KBM-7 (cell line): ENCODE measurements around the gene AGPAT3.

ENCODE experiments used
- DNase-seq: peaks from one replicate; pipeline ENCODE4 v3.0.0-alpha.2; 2015
- in situ Hi-C: fragments of 300-500 bp; cut with MboI; formaldehyde crosslinking; loops from 2 replicates; pipeline ENCODE4 v1.14.3; 2020; ENCODE audit warnings: low sequenced_read_pairs, low pct_unique_long_range_greater_than_20kb, mixed read lengths

AGPAT3 gene

DNA sequence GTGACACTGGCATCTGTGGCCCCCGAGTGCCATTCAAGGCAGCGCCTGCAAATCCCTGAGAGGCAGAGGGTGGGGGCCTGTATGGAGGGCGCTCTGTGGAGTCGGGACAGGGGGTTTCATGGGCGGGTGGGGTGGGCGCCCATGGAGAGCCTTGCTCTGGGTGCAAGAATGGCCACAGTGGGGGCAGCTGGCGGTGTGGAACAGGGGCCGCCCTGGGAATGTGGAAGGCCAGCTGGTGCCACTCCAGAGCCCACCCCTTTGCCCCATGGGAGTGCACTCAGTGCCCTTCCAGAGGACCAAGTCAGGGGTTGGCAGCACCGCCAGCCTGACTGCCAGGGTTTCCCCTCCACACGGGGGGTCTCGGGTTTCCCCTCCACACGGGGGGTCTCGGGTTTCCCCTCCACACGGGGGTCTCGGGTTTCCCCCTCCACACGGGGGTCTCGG, 92.1 kb downstream of the AGPAT3 start:
- no peak for DNase-seq
- in situ Hi-C loops = no loop called here

DNA sequence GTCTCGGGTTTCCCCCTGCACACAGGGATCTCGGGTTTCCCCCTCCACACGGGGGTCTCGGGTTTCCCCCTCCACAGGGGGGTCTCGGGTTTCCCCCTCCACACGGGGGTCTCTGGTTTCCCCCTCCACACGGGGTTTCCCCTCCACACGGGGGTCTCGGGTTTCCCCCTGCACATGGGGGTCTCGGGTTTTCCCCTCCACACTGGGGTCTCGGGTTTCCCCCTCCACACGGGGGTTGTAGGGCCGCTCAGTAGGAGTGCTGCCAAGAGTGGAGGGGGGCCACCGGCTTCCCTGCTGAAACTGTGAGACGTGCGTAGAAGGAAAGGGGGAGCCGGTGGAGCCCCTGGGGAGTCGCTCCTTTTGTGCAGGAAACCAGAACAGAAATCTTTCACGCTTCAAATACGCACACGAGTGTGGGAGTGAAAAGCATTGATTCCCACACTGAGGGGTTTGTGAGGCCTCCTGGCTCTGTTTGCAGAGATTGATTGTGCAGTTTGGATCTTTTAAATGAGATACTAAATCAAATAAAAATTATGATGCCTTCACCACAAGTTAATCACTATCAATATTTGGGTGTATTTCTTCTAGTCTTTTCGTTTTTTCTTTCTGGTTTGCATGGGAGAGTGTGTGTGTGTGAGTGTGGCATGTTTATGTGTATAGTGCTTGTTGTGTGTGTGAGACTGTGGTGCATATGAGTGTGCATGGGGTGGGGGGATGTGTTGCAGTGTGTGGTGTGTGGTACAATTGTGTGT, 92.8 kb downstream of the AGPAT3 start:
- no peak for DNase-seq
- in situ Hi-C loops = no loop called here

GRCh38 chr21:43958364-43959158, 93.5 kb downstream of the AGPAT3 start:
- in situ Hi-C loops = no loop called here
- DNase-seq = no peak

DNA sequence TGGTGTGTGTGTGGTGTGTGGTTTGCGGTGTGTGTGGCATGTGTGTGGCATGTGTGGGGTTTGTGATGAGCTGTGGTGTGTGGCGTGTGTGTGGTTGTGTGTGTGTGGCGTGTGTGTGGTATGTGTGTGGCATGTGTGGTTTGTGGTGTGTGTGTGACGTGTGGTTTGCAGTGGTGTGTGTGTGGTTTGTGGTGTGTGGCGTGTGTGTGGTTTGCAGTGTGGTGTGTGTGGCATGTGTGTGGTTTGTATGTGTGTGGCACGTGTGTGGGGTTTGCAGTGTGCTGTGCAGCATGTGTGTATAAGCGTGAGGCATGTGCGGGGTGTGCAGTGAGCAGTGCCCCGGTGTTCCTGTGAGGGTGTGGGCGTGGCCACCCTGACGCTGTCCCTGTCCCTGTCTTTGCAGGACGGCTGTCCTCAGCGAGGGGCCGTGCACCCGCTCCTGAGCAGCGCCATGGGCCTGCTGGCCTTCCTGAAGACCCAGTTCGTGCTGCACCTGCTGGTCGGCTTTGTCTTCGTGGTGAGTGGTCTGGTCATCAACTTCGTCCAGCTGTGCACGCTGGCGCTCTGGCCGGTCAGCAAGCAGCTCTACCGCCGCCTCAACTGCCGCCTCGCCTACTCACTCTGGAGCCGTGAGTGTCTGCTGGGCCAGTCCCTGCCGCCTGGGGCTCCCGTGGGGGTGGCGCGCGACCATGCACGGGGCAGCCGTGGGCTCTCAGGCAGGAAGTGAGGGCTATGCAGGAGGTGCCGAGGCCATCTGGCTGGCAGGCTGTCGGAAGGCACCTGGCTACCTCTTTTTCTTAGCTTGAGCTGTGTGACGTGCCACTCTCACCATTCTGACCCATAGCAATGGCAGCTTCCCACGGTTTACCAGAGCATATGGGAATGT, 94.5 kb downstream of the AGPAT3 start:
- no peak for DNase-seq
- in situ Hi-C loops = no loop called here

DNA sequence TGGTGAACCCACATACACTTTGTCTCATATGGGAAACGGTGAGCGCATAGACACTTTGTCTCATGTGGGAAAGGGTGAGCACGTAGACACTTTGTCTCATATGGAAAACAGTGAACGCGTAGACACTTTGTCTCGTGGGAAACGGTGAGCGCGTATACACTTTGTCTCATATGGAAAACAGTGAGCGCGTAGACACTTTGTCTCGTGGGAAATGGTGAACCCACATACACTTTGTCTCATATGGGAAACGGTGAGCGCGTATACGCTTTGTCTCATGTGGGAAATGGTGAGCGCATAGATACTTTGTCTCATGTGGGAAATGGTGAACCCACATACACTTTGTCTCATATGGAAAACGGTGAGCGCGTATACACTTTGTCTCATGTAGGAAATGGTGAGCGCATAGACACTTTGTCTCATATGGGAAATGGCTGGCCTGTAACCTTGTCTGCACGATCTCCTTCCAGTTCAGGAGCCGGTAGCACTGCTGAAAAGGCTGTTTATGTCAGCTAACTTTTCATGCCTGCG, 96.4 kb downstream of the AGPAT3 start:
- DNase-seq = no peak
- in situ Hi-C loops = no loop called here

DNA sequence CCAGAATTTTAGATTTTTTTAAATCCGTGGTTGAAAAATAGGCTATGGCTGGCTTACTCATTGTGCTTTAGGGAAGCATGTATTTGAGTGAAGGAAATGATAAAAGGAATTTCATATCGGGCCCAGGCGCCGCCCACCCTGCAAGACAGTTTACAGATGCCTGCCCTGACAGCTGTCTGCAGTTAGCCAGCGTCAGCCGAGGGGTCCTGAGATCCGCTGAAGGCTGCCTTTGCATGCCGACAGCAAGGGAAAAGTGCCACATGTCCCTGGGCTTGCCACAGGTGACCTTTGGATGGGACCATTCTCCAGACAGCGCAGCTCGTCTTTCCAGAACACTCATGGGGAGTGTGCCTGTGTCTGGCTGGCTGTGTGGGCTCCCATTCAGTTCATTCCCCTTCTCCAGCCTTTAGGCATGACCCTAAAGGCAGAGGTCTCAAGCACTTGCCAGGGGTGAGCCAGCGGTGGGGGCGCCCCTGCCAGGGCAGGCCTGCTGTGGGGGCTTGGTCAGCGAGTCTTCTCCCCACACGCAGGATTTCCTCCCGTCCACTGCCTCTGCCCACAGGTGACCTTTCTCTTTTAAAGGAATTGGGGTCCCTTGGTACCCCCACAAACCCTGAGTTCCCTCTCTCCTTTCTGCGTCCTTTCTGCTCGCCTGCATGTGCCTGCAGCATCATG, 101.0 kb downstream of the AGPAT3 start:
- no peak for DNase-seq
- in situ Hi-C loops = no loop called here

GRCh38 chr21:43966946-43967512, 102.0 kb downstream of the AGPAT3 start:
- in situ Hi-C loops = no loop called here

DNA sequence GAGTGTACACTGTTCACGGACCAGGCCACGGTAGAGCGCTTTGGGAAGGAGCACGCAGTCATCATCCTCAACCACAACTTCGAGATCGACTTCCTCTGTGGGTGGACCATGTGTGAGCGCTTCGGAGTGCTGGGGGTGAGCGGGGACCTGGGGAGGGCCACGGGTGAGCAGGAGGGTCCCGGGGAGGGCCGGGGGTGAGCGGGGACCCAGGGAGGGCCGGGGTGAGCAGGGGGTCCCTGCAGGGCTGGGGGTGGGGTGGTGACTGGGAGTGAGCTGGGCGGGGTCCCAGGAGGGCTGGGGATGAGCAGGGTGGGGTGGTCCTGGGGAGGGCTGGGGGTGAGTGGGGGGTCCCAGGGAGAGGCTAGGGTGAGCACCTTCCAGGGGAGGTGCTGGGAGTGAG, 103.0 kb downstream of the AGPAT3 start:
- DNase-seq = no peak
- in situ Hi-C loops = no loop called here

More at GRCh38 chr21:43966946-43967512, 102.0 kb downstream of the AGPAT3 start:
- no peak for DNase-seq

DNA sequence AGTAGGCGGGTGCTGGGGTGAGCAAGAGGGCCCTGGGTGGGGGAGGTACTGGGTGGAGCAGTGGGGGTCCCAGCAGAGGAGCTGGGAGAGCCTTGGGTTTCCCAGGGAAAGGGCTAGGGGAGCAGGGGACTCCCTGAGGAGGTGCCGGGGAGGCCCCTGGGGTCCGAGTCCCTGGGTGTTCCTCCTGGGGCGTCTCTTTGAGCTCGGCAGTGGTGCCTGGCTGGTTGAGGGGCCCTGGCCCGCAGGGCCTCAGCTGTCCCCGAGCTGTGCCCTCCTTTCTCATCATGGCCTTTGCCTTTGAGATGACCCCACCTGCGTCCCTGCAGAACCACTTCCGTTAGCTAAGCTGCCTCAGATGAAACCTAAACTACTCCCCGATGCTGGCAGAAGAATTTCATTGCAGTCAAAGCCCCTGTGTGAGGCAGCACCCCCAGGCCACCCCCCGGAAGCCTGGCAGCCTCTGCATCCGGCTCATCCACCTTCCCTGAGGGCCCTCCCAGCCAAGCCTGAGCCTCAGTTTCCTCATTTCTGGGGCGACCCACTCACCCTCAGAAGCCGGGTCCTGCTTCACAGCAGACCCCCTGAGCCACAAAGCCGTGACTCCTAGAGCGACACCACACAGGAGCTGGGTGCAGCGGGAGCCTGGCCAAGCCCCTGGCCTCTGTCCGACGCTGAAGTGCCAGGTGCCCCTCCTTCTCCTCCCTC, 103.5 kb downstream of the AGPAT3 start:
- DNase-seq = no peak
- in situ Hi-C loops = no loop called here

DNA sequence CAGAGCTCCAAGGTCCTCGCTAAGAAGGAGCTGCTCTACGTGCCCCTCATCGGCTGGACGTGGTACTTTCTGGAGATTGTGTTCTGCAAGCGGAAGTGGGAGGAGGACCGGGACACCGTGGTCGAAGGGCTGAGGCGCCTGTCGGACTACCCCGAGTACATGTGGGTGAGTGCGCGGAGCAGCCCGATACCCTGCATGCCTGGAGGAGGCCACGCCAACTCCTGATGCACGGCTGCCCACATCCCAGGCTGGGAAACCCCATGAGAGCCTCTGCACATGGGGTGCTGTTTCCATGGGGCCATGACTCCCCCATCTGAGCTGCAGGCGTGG, 104.1 kb downstream of the AGPAT3 start:
- DNase-seq = no peak
- in situ Hi-C loops = no loop called here

GRCh38 chr21:43970551-43970950, 105.5 kb downstream of the AGPAT3 start:
- in situ Hi-C loops = no loop called here
- DNase-seq = no peak

GRCh38 chr21:43971201-43971991, 106.4 kb downstream of the AGPAT3 start:
- in situ Hi-C loops = no loop called here
- no peak for DNase-seq

DNA sequence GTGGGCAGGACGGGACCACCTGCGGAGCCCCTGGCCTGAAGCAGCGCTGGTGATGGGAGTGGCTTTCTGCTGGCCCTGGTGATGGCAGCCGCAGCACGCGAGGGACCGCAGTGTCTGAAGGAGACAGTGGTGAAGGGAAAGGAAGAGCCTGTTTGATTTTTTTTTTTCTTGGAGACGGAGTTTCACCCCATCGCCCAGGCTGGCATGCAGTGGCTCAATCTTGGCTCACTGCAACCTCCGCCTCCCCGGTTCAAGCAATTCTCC, 106.9 kb downstream of the AGPAT3 start:
- in situ Hi-C loops = no loop called here
- DNase-seq = no peak

- DNase-seq = no peak
- in situ Hi-C loops = no loop called here
Measured at GRCh38 chr21:43972850-43973633, 108.0 kb downstream of the AGPAT3 start.

GRCh38 chr21:43973634-43973955, 108.6 kb downstream of the AGPAT3 start:
- in situ Hi-C loops = no loop called here

DNA sequence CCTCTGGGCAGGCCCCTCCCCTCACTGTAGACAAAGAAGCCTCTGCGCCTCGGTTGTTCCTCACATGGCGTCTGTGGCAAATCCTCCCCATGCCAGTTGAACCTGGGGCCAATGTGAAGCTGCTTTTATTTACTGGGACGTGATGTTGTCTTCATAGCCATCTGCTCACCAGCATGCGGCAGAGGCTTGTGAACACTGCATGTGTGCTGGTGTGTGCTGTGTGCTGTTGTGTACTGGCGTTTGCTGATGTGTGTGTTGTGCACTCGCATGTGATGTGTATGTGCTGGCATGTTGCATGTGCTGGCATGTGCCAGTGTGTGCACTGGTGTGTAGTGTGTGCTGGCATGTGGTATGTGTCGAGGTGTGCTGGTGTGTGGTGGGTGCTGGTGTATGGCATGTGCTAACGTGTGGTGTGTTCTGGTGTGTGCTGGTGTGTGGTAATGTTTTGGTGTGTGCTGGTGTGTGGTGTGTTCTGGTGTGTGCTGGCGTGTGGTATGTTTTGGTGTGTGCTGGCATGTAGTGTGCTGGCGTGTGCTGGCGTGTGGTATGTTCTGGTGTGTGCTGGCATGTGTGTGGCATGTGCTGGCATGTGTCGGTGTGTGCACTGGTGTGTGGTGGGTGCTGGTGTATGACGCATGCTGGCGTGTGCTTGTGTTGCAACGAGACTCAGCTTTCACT, 109.9 kb downstream of the AGPAT3 start:
- no peak for DNase-seq
- in situ Hi-C loops = no loop called here

More at GRCh38 chr21:43973634-43973955, 108.6 kb downstream of the AGPAT3 start:
- DNase-seq = no peak
